Mesenteric fat pad (tissue), 1 donor: ENCODE data around the gene AGPS. TPM values are rescaled to one million over a fixed set of nuclear protein-coding genes. Genes with fewer than 3 reads are reported as not detected.
"Not testable (repeated sequence)": the region's sequence is repeated elsewhere in the genome, so short reads cannot be mapped to it uniquely, and the experiment has no call there.

Source experiments
- DNase-seq: peaks from one replicate; pipeline ENCODE4 v3.0.0-alpha.2; 2020; ENCODE audit warnings: low spot score
- long read RNA-seq: library from polyadenylated mRNA; unstranded; transcript quantifications from one replicate; pipeline ENCODE4 v2.0.0, GENCODE V29; 2020
- total RNA-seq: library from RNA; stranded (reverse); fragmentation: NEBNext Ultra II Directional; extraction: Animal tissue kit (Norgen Biotek cat#: 25700); gene quantifications from one replicate; pipeline ENCODE4 v1.2.1, GENCODE V29; 2021
- donor health status: DM: yes; HTN: yes; CAD: no.

The AGPS gene
- total RNA-seq: 46.1 TPM
- long read RNA-seq, full-length matches to known transcripts: 11 of 24 reads
- long read RNA-seq, partial matches to known transcripts: 6 of 24 reads
- long read RNA-seq, other reads (novel, unspliced or antisense): 7 of 24 reads

DNA sequence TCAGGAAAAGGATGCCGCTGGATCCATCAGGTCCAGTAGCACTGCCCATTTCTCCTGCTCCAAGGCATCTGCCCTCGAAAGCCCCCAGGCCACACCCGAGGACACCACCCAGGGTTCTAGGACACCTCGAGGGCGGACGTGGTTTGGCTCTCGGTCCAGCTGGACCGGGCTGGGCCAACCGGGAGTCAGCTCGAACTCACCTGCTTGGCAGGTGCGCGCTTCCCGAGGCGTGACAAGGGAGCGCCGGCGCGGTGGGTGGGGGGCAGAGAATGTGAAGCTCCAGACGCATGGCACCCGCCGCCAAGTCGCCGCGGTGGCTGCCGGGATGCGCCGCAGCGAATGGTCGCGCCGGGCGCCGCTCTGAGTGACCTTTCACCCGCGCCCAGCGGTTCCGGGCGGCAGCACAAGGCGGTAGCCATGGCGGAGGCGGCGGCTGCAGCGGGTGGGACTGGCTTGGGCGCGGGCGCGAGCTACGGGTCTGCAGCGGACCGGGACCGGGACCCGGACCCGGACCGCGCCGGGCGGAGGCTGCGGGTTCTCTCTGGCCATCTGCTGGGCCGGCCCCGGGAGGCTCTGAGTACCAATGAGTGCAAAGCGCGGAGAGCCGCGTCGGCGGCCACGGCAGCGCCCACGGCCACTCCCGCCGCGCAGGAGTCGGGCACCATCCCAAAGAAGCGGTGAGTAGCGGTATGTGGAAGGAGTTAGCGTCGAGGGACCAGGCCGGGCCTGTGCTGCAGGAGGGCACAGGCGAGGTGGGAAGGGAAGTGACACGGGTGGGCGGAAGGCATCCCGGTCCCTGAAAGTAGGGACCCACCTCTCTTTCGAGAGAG lies at the start of gene AGPS:
TSS of gene AGPS (plus strand) at position 401 of the 830 bp plus-strand sequence. CDS start at position 418, 17 bp downstream.
- peak; percentile 96 for DNase-seq

DNA sequence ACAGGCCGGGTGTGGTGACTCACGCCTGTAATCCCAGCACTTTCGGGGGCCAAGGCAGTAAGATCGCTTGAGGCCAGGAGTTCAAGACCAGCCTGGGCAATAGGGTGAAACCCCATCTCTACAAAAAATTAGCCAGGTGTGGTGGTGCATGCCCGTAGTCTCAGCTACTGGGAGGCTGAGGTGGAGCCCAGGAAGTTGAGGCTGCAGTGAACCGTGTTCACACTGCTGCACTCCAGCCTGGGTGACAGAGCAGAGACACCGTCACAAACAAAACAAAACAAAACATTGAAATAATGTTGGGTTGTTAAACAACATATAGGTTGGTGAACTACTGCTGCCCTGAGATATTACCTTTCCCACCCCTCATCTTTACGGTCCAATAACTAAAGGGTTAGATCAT lies 48.8 kb upstream of the AGPS start:
- DNase-seq: no peak

DNA sequence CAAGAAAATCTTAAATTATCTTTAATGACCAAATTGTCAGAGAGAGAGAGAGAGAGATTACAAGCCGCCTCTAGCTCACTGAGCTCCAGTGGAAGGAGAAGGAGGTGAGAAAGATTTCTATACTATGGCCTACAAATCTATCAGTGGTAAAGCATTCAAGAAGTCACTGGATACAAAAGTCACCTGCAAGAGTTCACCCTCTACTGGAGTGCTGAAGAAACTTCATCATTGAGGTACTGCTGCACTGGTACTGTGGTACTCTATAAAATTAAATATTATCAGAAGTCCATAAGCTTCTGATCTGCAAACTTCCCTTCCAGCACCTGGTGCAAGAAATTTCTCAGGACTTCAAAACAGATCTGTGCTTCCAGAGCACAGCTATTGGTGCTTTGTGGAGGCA lies 48.3 kb upstream of the AGPS start:
- no peak for DNase-seq

GRCh38 chr2:177346192-177346591 lies 46.4 kb upstream of the AGPS start:
- DNase-seq: no peak

GRCh38 chr2:177347570-177347969 lies 45.0 kb upstream of the AGPS start:
- no peak for DNase-seq

- DNase-seq: no peak
Observed at GRCh38 chr2:177348118-177348654, 44.4 kb upstream of the AGPS start.

DNA sequence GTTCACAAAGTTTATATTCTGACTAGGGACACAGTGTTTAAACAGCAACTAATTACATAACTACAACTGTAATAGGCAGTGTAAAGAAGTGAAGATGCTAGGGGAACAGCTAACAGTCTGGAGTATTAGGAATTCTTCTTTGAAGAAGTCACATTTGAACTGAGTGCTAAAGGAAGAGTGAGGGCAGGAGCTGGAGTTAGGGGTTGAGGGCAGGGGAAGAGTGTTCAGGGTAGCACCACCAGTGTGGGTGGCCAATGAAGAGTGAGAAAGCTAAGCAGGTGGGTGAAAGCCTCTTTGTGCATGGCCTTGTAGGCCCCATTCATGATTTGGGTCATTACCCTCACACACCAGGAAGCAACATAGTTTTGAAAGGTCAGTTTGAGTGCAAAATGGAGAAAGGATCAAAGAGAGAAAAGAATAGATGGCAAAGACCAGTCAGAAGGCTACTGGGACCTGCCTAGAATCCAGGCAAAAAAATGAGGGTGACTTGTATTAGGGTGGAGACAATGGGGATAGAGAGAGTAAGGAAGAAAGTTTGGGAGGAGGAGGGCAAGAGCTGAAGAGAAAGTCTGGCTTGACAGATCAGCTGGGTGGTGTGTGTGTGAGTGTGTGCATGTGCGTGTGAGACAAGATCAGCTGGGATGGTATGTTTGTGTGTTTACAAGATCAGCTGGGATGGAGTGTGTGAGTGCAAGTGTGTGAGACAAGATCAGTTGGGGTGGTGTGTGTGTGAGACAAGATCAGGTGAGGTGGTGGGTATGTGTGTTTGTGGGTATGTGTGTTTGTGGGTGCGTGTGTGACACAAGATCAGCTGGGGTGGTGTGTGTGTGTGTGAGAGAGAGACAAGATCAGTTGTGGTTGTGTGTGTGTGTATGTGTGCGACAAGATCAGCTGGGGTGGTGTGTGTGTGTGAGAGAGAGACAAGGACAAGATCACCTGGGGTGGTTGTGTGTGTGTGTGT lies 43.6 kb upstream of the AGPS start:
- no peak for DNase-seq

DNA sequence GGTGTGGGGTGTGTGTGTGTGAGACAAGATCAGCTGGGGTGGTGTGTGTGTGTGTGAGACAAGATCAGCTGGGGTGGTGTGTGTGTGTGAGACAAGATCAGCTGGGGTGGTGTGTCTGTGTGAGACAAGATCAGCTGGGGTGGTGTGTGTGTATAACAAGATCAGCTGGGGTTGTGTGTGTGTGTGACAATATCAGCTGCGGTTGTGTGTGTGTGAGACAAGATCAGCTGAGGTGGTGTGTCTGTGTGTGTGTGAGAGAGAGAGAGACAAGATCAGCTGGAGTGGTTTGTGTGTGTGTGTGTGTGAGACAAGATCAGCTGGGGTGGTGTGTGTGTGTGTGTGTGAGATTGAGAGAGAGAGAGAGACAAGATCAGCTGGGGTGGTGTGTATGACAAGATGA lies 41.9 kb upstream of the AGPS start:
- not testable (repeated sequence) for DNase-seq

- not testable (repeated sequence) for DNase-seq
Observed at GRCh38 chr2:177351121-177351520, 41.5 kb upstream of the AGPS start.

- no peak for DNase-seq
Observed at GRCh38 chr2:177352441-177353186, 40.0 kb upstream of the AGPS start.

DNA sequence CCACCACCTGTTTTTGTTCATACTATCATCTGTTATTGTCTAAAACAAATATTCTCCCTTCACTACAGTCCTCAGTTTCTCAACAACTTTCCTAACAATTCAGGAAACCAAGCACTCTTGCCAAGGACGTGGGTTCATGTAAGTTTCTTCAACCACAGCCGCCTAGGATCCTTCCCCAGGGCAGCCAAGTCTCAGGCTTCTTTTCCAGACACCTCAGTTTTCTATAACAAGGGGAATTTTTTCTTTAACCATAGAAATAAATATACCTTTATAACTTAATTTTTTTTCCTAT lies 39.4 kb upstream of the AGPS start:
- DNase-seq: no peak

GRCh38 chr2:177354541-177354940 lies 38.0 kb upstream of the AGPS start:
- not testable (repeated sequence) for DNase-seq

GRCh38 chr2:177355874-177356273 lies 36.7 kb upstream of the AGPS start:
- DNase-seq: no peak

- no peak for DNase-seq
Observed at GRCh38 chr2:177359836-177360595, 32.6 kb upstream of the AGPS start.

DNA sequence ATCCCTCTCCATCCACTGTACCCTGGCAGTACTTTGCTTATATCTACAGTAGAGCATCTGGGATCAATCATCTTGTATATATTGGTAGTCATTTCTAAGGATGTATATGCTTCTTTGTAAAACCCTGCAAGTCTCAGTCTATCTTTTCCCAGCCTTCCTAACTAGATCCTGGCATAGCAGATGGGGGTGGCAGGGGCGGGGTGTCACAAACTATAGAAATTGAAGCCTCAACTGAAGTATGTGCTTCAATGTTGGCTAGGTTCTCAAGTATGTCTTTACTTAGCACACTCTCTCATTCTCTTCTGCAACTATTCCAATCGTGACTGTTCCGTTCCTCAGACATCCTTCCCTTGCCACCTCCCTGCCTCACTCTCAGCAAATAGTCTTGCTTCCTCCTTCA lies 30.1 kb upstream of the AGPS start:
- no peak for DNase-seq

- no peak for DNase-seq
Observed at GRCh38 chr2:177363332-177363731, 29.2 kb upstream of the AGPS start.

- not testable (repeated sequence) for DNase-seq
Observed at GRCh38 chr2:177365764-177366163, 26.8 kb upstream of the AGPS start.

- not testable (repeated sequence) for DNase-seq
Observed at GRCh38 chr2:177368023-177368422, 24.6 kb upstream of the AGPS start.

GRCh38 chr2:177379354-177379753 lies 13.2 kb upstream of the AGPS start:
- no peak for DNase-seq

DNA sequence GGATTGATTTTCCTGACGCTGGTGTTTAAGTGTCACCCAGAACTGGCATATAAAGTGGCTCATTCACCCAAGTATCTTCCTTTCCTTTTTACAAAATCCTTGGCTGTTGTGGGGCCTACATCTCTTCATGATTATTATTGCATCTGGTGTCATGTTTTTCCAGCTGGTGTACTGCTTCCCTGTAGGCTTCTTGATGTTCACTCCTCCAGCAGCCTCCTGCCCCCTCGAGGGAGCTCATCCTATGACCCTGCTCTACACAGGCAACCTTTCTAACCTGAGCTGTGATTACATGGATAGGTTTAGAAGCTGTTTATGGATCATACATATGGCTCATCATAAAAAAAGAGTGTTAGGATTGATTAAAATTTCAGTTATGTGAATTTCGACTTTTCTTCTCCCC lies 12.4 kb upstream of the AGPS start:
- DNase-seq: no peak
